ENCODE measurements around the gene ELAVL3.
A peak's percentile ranks its signal among the peaks of the same experiment; 100 is the strongest.
"Not testable (repeated sequence)": the region's sequence is repeated elsewhere in the genome, so short reads cannot be mapped to it uniquely, and the experiment has no call there.

Gene ELAVL3

DNA sequence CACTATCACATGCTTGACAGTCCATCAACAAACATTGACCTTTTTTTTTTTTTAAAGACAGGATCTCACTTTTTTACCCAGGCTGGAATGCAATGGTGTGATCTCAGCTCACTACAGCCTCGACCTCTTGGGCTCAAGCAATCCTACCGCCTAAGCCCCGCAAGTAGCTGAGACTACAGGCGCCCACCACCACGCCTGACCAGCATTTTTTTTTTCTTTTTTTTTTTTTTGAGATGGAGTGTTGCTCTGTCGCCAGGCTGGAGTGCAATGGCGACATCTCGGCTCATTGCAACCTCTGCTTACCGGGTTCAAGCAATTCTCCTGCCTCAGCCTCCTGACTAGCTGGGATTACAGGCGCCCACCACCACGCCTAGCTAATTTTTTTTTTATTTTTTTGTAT, 21.9 kb downstream of the ELAVL3 start:
- DNase-seq (ENCODE audit: low spot score): not testable (repeated sequence)

DNA sequence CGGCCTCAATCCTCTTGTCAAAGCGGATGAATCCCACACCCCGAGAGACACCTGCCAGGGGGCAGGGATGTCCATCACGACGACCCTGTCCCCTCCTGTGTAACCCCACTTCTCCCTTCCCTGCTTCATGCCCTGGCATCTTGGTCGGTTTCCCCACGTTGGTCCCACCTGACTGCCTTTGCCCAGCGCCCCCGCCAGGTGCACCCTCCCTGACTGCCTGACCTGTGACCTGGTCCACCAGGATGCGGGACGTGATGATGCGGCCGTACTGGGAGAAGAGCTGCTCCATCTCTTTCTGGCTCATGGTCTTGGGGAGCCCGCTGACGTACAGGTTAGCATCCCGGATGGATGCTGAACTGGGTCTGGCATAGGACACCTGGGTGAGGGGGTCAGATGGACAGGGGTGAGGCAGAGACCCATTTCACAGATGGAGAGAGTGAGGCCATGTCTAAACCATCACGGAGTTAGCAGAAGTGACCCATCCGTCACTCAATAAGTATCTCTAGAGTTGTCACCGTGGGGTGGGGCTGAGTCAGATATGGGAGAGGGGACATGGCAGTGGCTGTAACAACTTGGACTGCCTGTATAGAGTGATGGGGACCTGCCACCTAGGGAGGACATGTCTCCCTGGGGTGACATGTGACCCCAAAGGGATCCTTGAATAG, 22.5 kb downstream of the ELAVL3 start:
- DNase-seq (ENCODE audit: low spot score): no peak

DNA sequence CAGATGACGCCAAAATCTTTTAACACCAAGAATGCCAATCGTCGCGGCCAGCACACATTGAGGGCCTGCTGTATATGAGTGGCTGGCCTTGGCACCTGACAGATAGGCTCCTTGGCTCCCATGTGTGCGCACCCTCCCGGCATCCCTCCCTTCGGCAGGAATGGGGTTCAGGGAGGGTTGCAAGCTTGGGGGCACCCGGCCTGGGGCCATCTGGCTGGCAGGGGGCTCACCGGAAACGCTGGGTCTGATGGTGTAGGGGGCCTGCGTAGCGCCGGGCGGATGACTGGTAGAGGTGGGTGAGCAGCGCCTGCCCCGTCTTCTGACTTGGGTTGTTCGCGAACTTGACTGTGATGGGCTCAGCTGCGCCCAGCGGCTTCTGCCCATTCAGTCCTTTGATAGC, 23.0 kb downstream of the ELAVL3 start:
- DNase-seq (ENCODE audit: low spot score): no peak

DNA sequence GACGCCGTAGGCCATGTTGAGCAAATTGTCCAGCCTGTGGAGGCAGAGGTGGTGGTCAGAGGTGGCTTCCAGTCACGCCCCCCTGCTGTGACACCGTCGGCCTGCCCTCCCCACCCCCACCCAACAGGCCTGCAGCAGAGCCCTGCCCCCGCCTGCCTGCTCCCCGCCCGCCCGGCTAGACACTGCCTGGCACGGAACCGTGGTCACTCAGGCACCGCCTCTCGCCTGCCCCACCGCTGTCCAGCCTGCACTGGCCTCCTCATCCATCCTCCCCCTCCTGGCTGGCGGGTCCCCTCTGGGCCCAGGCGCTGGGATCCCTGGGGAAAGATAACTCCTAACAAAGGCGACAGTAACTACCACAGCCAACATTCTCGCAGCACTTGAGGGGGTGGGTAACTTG, 23.7 kb downstream of the ELAVL3 start:
- DNase-seq (ENCODE audit: low spot score): no peak

DNA sequence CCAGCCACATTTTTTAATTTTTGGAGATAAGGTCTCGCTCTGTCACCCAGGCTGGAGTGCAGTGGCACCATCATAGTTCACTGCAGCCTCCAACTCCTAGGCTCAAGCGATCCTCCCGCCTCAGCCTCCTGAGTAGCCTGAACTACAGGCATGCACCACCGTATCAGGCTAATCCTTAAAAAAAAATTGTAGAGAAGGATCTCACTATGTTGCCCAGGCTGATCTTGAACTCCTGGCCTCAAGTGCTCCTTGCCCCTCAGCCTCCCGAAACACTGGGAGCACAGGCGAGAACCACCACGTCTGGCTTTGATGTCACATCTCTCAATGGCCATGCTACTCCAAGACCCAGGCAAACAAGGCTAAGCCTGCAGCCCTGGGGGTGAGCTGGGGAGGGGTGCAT, 24.2 kb downstream of the ELAVL3 start:
- no peak for DNase-seq (ENCODE audit: low spot score)

DNA sequence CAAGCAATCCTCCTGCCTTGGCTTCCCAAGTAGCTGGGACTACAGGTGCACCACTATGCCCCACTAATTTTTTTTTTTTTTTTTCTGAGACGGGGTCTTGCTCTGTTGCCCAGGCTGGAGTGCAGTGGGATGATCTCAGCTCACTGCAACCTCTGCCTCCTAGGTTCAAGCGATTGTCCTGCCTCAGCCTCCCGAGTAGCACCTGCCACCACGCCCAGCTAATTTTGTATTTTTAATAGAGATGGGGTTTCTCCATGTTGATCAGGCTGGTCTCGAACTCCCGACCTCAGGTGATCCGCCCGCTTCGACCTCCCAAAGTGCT, 25.7 kb downstream of the ELAVL3 start:
- not testable (repeated sequence) for DNase-seq (ENCODE audit: low spot score)

DNA sequence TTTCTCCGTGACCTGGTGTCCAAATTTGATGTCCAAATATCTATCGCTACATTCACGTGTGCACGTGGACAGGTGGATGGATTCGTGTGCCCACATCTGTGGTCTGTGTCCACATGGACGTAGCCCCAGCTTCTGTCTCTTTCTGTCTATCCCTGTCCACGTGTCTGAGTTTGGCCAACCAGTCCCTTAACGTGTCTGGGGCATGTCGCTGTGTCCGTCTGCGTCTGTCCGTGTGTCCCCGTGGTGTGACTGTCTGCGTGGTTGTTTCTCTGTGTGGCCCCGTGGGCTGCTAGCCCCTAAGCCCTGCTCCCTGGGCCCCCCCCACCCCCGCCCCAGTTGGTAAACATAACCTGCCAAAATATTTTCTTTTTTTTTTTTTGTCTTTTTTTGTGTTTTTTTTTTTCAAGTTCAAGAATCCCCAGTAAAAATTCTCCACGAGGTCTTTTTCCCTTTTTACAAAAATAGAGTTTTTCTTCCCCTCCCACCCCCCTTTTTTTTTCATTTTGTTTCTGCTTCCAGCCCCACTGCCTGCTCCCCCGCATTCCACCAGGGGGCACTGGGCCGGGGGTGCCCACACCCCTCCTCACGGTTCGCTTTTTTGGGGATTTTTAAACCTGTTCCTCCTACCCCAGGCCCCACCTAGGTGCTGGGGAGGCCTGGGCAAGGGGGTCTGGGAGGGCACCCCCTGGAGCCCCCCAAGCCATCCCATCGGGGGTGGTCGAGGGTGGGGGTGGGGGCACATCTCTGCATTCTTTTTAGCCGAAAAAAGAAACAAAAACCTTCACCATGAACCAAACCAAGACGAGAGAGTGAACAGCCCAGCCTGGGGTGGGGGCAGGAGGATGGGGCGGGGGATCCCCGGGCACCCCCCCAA, 27.1 kb downstream of the ELAVL3 start:
- no peak for DNase-seq (ENCODE audit: low spot score)

DNA sequence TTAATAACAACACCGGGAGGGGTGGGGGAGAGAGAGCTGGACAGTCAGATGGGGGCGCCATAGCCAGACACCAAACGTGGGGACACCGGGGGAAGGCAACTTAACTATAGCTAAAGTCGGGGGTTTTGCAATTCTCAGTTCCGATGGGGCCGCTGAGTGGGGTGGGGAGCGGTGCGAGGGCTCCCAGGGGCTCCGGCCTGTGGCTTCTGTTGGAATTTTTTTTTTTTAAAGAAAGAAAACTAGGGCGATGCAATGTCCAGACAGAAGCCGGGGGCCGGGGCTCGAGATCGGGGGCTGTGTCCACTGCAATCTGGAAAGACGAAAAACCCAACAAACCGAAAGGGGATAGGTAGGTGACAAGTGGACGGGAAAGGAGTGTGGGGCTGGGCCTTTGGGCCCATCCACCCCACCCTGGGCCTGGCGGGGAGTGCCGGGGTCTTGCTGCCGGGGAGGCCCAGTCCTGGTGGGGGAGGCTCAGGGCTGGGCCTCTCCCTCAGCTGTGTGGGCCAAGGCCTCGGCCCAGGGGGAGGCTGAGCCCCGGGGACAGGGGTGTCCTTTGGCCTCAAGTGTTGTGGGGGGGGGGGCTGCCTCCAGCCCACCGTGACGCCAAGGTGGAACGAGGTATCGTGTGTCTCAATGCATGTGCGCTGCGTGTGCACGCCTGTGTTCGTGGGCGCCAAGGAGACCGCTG, 28.1 kb downstream of the ELAVL3 start:
- no peak for DNase-seq (ENCODE audit: low spot score)

DNA sequence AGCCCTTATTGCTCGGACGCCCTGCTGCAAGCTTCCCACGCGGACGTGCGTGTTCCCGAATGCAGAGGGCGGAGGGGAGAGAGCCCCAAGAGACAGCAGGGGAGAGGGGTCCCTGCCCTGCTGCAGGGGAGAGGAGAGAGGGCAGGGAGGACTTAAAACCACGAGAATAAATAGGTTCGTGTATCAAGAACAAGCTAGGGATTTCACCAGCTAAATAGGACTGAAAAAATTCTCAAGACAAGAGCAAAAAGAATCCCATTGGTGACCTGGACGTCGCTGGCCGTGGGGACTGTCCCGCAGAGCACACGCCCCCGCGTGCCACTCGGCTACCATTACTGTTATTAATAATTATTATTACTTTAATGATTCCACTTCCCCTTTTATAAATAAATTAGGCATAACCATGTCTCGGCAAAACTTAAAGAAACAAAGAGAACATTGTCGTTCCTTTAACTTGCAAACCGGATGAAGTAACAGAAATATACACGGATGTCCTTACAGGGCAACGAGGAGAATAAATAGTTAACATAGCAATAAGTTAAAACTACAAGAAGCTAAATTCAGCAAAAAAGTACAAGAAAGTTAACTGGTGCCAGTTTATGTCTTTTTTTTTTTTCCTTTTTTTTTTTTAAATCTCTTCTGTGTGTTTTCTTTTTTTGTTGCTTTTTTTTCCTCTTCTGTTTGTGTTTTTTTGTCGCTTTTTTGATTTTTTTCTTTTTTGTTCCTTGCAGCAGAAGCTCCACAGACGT, 28.8 kb downstream of the ELAVL3 start:
- no peak for DNase-seq (ENCODE audit: low spot score)

DNA sequence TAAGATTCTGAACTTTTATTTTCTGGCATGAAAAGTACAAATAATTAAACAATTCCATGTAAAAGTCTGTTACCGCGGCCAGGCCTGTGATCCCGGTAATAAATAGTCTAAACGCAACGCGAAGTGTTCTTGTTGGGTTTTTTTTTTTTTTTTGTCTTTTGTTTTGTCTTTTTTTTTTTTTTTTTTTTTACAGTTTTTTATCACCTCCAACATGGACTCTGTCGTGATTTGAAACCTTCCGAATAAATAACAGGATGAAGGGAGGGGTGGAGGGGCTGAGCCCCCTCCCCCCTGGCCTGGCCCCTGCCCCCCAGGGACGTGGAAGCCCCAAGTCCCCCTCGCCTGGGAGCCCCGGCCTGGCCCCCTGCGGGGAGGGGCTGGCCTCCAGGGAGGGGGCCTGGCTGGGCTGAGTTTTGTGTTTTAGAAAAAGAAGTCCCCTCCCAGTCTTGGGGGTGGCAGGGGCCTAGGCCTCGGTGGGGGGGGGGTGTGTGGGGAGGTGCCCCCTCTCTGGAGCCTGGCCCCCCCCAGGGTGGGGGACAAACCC, 29.4 kb downstream of the ELAVL3 start:
- DNase-seq (ENCODE audit: low spot score): no peak

DNA sequence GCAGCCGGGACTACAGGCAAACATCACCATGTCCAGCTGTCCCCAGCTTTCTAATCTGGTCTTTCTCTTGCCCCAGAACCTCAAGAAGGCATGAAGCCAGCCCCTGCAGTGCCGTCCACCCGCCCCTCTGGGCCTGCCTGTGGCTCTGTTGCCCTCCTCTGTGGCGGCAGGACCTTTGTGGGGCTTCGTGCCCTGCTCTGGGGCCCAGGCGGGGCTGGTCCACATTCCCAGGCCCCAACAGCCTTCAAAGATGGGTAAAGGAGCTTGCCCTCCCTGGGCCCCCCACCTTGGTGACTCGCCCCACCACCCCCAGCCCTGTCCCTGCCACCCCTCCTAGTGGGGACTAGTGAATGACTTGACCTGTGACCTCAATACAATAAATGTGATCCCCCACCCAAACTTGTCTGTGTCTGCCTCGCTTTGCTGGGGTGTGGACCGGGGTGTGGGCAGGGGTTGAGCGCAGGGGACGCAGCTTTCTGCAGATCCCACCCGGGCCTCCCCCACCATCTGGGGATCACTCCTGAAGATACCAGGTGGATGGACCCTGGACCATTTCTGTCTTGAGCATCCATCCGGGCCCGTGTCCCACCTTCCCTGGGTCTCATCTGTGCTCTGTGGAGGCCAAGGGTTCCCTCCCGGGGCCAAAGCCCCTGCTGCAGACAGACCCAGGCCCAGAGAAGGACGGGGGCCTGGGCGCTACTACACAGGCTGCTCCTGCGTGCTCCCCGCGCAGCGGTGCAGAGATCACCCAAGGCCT, 30.1 kb downstream of the ELAVL3 start:
- no peak for DNase-seq (ENCODE audit: low spot score)

DNA sequence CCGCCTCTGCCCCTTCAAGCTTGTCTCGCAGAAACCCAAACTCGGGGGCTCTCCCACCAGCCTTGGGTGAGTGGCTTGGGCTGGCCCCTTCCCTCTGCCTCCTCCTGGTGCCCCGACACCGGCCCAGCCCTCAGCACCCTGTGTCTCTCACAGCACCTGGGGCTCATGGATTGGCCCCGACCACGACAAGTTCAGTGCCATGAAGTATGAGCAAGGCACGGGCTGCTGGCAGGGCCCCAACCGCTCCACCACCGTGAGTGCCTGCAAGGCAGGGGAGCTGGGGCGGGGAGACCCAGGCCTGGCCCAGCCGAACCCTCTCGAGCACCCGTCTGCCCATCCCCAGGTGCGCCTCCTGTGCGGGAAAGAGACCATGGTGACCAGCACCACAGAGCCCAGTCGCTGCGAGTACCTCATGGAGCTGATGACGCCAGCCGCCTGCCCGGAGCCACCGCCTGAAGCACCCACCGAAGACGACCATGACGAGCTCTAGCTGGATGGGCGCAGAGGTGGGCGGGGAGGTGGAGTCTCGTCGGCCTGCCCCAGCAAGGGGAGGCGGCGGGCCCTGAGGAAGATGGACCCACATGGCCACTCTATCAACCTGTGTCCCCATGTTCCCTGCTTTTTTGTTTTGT, 31.8 kb downstream of the ELAVL3 start:
- DNase-seq (ENCODE audit: low spot score): no peak

DNA sequence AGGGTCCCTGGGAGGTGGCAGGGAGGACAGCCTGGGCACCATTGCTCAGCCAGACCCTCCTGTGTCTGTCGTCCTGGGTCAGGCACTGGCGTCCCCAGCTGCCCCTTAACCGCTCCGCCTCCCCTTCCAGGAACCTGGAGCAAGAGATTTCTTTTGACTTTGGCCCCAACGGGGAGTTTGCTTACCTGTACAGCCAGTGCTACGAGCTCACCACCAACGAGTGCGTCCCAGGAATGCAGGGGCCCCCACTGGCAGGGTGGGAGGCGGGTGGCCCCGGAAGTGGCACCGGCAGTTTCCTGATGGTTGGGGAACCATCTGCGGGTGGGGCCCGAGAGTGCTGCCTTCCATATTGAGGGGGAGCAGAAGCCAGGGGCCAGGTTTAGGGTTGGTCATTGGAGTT, 32.4 kb downstream of the ELAVL3 start:
- DNase-seq (ENCODE audit: low spot score): no peak

DNA sequence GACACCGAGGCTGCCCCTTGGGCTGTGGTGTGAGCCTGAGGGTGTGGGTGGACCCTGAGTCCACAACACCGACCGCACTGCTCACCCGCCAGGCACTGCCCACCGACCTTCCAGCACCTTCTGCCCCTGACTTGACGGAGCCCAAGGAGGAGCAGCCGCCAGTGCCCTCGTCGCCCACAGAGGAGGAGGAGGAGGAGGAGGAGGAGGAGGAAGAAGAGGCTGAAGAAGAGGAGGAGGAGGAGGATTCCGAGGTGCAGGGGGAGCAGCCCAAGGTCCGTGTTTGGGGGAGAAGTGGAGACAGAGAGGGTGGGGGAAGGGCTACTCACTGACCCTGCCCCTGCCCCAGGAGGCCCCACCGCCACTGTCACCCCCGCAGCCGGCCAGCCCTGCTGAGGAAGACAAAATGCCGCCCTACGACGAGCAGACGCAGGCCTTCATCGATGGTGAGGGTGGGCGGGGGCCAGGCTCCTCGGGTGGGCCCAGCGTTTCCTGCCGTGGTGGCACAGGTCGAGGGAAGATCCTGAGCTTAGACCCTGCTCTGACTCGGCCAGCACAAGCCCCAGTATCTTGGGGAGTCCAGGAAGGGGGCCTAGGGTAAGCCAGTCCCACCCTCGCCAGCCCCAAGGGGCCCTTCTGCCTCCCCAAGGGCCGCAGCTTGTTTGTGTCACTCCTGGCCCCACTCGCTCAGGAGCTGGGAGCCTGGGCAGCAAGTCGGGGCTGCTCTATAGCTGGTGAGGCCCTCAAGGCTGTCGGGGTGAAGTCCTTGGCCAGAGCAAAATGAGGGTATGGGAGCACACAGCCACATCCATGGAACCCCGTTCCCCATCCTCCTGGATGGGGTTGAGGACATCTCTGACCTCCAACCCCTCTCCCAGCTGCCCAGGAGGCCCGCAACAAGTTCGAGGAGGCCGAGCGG, 33.2 kb downstream of the ELAVL3 start:
- DNase-seq (ENCODE audit: low spot score): no peak

DNA sequence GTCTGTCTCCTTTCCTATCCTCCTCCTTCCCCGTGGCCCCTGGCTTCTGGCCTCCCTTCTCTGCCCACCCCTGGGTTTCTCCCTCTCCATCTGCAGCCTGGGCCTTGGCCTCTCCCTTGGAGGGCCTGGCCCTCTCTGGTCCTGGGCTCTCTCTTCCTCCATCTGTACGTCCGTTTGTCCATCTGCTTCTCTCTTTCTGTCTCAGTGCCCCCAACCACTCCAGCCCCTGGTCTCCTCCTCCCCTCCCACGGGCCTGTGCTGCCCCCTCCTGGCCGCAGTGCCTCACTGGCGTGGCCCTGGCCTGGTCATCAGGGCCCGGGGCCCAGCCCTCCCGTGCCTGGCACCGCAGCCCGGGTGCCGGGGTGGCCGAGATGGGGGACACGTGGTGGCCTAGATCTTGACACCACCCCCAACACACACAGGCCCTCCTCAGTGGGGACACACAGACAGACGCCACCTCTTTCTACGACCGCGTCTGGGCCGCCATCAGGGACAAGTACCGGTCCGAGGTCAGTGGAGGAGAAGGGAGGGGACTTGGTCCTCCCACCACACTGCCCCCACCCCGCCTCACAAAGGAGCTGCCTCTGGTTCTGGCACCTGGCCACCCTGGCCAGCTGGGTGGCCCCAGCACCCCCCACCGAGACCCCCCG, 34.1 kb downstream of the ELAVL3 start:
- peak; percentile 77 for DNase-seq (ENCODE audit: low spot score)

DNA sequence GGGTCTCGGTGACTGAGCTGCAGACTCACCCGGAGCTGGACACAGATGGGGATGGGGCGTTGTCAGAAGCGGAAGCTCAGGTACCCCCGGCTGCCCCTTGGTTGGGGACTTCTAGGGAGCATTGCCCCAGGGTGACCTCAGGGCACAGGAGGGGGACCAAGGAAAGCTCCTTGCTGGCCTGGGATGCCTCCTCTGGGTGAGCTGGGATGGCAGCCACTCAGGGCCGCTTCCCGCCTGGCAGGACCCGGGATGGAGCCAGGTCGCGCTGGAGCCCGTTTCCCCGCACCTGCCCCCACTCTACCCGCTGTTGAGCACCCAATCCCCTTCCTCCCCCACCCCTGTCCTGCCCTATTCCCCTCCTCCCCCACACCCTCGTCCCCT, 34.6 kb downstream of the ELAVL3 start:
- no peak for DNase-seq (ENCODE audit: low spot score)

DNA sequence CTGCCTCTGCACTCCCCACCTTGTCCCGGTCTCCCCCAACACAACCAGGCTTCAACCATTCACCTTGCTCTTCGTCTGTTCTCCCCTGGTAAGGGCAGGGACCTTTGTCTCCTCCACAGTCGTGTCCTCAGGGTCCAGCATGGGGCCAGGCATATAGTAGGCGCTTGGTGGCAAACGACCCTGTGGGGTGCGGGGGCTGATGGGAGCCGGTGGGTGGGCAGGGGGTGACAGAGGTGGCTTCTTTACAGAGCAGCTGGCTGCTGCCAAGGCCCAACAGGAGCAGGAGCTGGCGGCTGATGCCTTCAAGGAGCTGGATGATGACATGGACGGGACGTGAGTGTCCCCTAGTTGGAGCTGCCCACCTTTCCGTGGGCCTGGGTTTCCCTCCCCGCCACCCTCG, 35.7 kb downstream of the ELAVL3 start:
- DNase-seq (ENCODE audit: low spot score): no peak

DNA sequence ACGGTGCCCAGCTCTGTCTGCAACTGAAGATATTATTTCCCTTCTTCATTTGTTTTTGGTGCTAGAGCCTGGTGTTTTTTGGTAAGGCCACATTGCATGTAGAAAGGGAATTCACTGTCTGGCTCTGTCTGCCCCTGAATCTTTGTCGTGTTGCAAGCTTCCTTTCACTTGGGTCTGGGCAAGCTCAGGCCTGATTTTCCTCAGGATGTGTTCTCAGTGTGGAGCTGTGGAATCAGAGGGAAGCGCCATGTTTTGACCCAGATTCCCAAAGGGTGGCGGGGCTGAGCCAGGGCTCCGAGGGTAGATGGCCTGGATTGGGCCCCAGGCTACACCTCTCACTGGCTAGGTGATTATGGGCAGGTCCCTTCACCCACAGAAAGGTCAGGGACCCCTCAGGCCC, 36.8 kb downstream of the ELAVL3 start:
- DNase-seq (ENCODE audit: low spot score): no peak

DNA sequence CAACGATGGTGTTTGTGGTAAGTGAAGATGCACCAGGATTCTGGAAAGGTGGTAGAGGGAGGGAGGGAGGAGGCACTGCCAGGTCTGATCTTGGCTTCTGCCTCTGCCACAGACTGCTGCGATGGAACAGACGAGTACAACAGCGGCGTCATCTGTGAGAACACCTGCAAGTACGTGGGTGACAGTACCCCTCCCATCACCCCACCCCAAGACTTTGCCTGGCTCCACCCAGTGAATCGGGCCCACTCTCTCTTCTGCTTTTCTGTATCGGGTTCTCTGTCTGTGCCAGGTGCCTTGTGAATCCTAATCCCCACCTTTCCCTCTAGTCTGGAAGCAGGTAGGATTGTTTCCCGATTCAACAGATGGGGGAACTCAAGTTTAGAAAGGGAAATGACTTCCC, 42.9 kb downstream of the ELAVL3 start:
- DNase-seq (ENCODE audit: low spot score): no peak

Data from HuH-7 (cell line).